HG02642 (cell line): ENCODE measurements around the gene PLOD1.
A peak's percentile ranks its signal among the peaks of the same experiment; 100 is the strongest.

Source experiments
- ATAC-seq: cut with Tn5 transposase; IDR thresholded peaks from one replicate; pipeline ENCODE4 v1.9.1; 2021; ENCODE audit warnings: mild to moderate bottlenecking; ENCODE audit not compliant: unreplicated experiment, poor library complexity

Gene PLOD1

DNA sequence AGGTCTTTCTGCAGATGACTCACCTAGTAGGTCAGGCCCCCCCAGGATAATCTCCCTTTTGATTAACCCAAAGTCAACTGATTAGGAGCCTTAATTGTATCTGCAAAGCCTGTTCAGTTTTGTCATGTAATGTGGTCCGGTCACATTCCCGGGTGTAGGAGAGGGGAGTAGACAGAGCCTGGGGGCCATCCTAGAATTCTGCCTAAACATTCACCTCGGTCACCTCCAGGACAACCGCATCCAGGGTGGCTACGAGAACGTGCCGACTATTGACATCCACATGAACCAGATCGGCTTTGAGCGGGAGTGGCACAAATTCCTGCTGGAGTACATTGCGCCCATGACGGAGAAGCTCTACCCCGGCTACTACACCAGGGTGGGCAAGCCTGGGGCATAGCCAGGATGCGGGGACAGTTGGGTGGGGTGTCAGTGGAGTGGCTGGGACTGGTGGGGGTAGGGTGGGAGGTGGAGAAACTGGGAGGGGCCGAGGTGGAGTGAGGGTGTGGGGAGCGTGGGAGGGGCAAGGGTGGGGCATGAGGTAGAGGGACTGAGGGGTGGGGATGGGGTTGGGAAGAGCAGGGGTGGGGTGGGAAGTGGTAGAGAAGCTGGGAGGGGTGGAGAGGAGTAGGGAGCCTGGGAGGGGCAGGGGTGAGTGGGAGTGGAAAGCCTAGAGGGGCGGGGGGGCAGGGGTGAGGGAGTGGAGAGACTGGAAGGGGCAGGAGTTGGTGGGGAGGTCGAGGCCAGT, 36.1 kb downstream of the PLOD1 start:
- no peak for ATAC-seq

DNA sequence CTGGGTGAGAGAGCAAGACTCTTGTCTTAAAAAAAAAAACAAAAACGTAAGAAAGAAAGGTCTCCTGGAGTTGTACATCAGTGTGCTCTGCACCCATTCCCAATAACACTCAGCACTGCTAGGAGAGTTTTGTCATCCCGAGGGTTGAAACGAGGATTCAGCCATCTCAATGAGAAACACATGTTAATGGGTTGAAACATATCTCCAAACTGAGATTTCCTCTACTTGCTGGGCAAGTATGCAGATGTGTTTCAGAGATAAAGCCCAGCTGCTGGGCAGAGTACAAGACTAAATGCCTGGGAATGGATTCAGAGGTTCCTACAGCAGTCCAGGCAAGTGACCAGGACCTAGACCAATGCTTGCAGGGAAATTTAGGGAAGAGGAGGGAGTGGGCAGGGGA, 43.1 kb downstream of the PLOD1 start:
- no peak for ATAC-seq

DNA sequence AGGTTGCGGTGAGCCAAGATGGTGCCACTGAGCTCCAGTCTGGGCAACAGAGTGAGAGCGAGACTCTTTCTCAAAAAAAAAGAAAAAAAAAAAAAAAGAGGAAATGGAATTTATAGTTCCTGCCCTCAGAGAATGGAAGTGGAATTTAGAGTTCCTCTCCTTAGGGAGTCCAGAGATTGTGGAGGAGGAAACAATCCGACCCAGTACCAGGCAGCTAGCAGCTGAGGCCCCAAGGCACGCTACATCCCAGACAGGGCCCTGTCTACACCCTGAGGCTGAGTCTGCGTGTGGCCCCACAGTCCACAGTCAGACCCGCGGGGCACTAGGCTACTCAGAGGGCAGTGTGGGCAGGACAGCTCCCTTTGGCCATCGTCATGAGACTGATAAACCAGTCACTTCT, 43.8 kb downstream of the PLOD1 start:
- no peak for ATAC-seq

DNA sequence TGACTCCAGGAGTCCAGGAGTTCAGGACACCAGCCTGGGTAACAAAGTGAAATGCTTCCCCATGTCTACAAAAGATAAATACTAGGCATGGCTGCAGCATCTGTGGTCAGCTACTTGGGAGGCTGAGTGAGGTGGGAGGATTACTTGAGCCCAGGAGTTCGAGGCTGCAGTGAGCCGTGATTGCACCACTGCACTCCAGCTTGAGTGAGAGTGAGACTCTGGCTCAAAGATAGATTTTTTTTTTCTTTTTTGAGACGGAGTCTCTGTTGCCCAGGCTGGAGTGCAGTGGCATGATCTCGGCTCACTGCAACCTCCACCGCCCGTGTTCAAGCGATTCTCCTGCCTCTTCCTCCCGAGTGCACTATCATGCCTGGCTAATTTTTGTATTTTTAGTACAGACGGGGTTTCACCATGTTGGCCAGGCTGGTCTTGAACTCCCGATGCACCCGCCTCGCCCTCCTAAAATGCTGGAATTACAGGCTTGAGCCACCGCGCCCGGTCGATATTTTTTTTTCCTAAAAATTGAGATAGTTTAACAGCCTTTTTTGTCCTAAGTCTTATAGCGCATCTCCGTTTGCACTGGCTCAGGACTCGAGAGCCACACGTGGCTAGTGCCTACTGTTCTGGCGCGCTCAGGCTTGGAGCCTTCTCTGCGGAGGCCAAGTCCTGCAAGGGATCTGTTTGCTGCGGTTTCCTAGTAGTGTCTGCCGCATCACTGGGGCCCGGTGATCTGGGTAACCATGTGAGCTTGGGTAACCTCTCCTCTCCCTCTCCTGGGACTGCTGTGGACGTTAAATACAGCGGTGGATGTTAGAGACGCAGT, 44.7 kb downstream of the PLOD1 start:
- ATAC-seq: no peak

DNA sequence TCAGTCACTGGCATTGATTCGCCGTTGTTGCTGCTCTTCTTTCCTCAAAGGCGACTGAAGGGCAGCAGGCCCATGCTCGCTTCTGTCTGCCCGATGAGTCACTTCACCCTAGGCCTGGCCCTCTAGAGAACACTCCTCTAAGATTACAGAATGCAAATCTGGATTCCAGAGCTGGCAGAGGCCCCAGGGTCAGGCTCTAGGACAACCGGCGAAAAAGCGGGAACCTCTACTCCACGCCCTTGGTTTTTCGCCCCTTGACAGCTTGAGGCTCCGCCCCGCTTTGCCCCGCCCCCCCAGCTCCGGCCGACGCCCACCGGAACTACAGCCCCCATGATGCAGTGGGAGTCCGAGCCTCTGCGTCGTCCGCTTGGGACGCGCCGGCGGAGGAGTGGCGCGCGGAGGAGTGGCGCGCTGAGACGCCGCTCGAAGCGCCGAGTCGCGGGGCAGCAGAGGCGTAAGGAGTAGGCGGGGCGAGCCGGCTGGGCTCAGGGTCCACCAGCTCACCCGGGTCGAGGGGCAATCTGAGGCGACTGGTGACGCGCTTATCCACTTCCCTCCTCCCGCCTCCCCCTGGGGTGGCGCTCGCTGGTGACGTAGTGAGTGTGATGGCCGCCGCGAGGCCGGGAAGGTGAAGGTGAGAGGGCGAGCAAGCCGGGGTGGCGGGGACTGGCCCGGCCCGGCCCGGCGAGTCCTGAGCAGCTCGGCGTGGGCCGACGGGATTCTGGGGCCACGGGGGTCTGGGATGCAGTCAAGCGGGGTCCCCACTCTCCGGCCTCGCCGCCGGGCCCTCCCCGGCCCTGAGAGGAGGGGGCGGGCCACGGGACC, 45.5 kb downstream of the PLOD1 start, which contains the start of gene MFN2:
Gene MFN2 (plus strand): TSS at position 594 of the 825 bp plus-strand sequence. CDS start 8,725 bp downstream, outside the sequence.
- peak; percentile 89 for ATAC-seq

DNA sequence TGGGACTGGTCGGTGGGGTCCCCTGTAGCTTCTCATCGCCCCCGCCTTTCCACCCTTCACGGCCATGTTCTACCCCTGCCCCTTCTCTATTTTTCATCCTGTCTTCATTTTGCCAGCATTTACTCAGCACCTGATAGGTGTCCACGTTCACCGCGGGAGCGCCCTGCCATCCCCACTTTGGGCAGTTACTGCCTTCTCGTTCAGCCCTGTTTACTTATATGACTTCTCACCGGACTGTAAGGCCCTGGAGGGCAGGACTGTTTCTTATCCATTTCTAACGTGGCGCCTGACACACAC, 46.1 kb downstream of the PLOD1 start:
- peak; percentile 6 for ATAC-seq

DNA sequence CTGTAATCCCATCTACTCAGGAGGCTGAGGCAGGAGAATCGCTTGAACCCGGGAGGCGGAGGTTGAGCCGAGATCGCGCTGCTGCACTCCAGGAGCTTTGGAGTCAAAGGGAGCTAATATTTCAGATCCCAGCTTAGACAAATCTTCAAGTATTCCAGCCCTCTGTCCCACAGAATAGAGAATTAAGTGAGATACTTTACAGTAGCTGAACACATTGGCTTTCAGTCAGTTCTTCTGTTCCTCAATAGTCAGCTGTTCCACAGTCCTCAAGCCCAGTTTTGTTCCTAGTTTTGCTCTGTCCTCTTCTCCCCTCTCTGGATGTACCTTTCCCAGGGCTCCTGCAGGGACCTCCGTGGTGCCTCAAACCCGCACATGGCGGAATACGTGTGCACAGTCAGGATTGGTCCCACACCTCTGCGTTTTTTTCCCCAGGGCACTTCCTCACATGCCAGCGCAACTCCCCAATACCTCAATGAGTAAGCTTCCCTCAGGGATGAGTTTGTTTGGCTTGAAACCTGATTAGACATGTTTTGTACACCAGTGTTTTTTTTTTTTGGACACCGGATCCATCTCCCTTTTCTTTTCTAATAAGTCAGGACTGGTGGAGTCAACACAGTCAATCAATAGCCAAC, 47.0 kb downstream of the PLOD1 start:
- no peak for ATAC-seq

DNA sequence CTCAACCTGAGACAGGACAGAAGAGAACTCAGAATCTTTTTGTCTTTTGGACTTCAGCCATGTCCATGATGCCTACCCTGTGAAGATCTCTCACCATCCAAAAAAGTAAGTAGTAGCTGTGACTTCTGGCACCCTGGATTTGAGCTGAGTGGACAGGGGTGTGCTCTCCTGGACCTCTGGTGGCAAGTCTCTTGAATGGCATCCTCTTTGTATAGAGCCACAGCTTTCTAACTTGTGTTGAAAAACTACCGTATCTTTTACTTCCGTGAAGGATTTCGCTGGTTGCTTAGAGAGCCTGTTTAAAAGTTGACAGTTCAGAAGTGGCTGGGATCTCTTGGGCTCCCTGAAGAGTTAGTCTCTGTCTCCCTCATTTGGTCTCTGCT, 47.5 kb downstream of the PLOD1 start:
- ATAC-seq: no peak

DNA sequence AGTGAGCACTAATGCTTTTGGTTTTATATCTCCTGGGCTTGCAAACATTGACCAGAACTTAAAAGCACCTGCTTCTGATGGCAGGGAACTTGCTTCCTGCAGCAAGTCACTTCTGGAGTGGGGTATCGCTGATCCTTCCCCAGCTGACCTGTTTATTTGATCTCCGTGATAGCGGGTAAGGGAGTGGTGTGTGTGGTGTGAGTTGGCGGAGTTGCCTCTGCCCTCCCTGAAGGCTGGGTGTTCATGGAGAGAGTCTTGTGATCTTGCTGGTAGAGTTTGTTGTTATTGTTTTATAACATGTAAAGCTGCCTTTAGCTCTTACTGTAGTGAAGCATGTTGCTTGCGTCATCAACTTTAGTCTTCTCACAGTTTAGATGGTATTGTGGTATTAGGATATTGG, 49.6 kb downstream of the PLOD1 start:
- no peak for ATAC-seq

DNA sequence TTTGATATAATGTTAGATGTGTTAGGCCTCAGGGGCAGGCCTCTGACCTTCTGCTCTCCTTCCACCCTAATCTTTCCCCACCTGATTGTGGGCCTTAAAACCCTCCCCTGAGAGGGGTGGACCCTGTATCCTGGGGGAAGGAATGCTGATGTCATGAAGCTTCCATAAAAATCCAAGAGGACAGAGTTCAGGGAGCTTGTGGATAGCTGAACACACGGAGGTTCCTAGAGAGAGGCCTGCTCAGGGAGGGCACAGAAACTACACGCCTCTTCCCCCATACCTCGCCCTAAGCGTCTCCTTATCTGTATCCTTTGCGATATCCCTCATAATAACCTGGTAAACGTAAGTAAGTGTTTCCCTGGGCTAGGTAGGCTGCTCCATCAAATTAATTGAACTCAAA, 50.1 kb downstream of the PLOD1 start:
- ATAC-seq: no peak

DNA sequence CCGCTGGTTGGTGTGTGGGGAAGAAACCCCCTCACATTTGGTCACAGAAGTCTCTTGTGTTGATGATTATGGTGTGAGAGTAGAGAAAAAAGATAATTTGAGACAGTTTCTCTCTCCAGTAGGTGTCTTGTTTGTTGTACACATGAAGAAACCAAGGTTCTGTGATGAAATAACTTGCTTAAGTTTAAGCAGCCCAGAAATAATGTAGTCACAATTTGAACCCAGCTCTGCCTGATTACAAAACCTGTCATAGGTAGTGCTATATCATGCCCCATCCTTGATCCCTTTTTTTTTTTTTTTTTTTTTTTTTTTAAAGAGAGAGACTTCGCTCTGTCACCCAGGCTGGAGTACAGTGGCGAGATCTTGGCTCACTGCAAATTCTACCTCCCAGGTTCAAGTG, 50.7 kb downstream of the PLOD1 start:
- no peak for ATAC-seq

DNA sequence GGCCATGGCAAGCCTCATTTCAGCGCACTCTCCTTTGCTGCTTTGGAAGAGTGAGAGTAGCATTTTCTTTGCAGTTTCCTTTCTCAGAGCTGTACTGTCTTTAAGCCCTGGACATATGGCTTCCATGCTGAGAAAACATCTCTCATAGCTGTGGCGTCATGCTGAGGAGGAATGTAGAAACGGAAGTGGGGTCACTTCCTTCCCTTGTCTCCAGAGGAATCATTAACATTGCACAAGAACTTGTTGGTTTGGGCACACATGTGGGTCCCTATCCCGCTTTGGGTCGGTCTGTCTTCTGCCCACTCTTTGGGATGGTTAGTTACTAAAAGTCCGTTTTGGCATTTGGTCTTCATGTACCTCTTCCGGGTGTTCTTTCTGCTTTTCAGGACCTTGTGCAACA, 51.3 kb downstream of the PLOD1 start:
- ATAC-seq: no peak

DNA sequence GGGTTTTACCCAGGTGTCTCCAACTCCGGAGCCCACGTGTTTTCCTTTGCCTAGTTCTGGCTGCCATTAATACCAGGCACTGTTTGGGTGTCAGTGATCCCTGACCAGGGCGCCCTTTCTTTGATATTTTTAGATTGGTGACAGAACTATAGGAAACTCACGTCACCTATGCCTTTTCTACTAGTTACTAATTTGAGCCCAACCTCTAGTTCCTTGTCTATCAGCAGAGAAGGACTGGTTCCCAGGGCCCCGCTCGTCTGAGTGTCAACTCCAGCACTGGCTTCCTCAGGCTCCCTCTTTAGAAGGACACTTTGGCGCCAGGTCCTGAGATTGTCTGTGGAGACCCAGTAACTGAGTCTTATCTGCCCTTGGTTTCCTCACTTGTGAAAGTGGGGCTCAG, 55.2 kb downstream of the PLOD1 start:
- no peak for ATAC-seq

DNA sequence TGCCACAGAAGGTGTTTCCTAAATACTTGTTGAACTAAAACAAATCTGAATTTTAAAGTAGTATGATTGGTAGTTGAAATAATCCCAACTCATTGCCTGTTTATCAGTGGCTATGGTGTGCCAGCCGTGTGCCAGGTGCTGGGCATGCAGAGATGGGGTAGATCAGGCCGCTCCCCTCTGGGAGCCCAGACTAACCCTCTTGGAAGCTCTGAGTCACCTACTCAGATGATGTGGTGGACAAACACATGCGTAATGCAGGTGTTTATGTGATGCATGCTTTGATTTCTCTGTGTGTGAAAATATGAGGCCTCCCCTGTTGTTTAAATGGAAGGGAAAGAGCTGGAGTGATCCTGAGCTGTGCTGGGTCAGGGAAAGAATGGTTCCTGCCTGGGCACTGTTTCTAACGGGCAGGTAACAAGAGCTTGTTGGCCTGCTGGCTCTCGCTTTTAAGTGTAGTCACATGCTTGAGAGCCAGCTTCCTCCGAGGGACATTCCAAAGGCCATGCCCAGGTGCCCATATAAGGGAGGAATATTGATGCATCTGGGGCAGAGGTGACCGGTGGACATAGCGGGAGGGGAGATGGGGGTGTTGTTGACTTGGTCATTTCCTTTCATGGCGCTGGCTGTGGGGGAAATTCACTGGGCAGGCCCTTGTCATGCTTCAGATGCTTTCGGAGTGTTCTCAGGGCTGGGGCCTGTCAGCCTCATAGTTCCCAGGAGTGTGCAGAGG, 56.0 kb downstream of the PLOD1 start:
- no peak for ATAC-seq

DNA sequence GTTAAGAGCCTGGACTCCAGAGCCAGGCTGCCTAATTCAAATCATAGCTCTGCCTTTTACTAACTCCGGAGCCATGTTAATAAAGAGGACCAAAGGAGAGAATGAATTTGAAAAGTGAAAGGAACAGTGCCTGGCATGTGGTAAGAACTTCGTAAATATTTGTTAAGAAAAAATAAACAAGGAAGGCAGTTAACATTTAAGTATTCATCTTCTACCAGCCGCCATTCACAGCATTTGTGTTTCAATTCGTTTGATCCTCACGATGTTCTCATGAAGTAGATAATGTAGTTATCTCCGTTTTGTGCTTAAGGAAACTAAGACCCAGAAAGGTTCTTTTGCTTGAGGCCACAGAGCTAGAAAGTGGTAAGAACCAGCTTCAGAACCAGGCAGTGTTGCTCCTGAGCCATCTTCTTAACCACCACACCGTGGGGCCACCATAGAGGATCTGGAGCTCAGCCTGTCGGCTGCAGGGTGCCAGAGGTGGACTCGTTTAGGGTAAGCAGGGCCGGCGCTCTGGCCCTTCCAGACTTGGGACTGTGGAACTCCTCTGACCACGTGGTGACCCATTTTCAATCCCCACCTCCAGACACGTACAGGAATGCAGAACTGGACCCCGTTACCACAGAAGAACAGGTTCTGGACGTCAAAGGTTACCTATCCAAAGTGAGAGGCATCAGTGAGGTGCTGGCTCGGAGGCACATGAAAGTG, 57.6 kb downstream of the PLOD1 start:
- no peak for ATAC-seq

DNA sequence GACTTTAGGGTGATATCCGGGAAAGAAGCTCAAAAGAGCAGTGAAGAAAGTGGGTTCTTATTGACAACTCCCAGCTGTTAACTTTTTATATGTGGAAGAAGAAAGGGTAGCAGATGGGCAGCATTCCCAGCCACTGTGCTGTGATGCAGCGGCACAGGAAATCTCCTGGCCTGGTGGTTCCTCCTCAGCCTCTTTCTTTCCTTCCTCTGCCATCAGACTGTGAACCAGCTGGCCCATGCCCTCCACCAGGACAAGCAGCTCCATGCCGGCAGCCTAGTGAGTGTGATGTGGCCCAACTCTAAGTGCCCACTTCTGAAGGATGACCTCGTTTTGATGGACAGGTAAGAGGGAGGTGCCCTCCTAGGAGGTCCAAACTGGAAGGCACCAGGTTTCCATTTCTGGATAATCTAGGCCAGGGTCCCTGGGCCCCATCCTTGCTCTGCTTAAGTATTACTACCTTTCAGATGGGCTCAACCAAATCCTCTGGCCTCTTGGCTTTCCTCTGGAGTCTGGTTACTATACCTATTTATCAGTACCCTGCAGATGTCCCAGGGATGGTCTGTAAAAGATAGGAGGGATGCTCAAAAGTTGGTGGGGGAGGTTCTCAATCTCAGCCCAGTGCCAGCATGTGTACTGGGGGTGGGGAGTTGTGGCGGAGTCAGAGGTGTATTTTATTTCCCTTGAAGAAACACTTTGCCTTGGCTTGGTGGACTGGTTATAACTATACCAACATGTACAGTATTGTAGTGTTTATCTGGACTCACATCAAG, 62.7 kb downstream of the PLOD1 start:
- no peak for ATAC-seq

DNA sequence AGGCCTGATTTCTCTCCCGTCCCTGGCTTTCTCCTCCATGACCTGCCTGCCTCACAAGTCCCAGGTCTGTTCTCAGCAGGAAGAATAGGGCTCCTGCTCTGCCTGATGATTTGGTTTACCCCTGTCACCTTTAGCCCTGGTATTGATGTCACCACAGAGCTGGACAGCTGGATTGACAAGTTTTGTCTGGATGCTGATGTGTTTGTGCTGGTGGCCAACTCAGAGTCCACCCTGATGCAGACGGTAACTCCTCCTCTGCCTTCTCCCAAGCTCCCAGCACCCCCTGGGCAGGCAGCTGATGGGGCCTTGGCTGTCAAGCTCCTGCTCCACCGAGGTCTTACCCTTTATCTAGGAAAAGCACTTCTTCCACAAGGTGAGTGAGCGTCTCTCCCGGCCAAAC, 64.1 kb downstream of the PLOD1 start:
- no peak for ATAC-seq

DNA sequence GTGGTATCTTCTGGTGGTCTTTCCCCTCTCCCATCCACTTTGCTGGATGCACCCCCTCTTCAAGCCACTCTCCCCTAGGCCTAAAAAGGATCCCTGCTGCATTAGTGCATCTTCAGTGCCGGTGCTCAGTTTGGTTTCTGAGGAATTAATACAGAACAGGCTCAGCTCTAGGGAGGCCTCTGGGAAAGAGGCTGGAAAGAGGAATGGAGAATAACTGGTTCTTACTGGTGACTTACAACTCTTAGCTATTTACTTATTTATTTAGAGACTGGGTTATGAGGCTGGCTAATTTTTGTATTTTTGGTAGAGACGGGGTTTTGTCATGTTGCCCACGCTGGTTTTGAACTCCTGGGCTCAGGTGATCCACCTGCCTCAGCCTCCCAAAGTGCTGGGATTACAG, 64.7 kb downstream of the PLOD1 start:
- ATAC-seq: no peak
